BLaER1 treated with 17β-estradiol and CSF1 and Interleukin-3, amounts not matched to agents 10 nM and 100 nM (cell line): ENCODE results near the gene CERK.
"Not testable (repeated sequence)": the region's sequence is repeated elsewhere in the genome, so short reads cannot be mapped to it uniquely, and the experiment has no call there.

Experiments
- H3K27ac ChIP-seq, 11 experiments: shearing (Covaris generic); formaldehyde crosslinking; 2 replicates each; pipeline ENCODE4 v1.8.1; 2022
- H3K27me3 ChIP-seq, 11 experiments: shearing (Covaris generic); formaldehyde crosslinking; 2 replicates each; pipeline ENCODE4 v1.8.1; 2022
- H3K36me3 ChIP-seq, 11 experiments: shearing (Covaris generic); formaldehyde crosslinking; 2 replicates each; pipeline ENCODE4 v1.8.1; 2022
- H3K4me1 ChIP-seq, 10 experiments: shearing (Covaris generic); formaldehyde crosslinking; 2 replicates each; pipeline ENCODE4 v1.8.1; 2022
- H3K4me2 ChIP-seq, 11 experiments: shearing (Covaris generic); formaldehyde crosslinking; 2 replicates each; pipeline ENCODE4 v1.8.1; 2022
- H3K4me3 ChIP-seq, 10 experiments: shearing (Covaris generic); formaldehyde crosslinking; 2 replicates each; pipeline ENCODE4 v1.8.1; 2022
- H3K9ac ChIP-seq, 11 experiments: shearing (Covaris generic); formaldehyde crosslinking; 2 replicates each; pipeline ENCODE4 v1.8.1; 2022
- H3K9me3 ChIP-seq, 11 experiments: shearing (Covaris generic); formaldehyde crosslinking; replicated peaks in 1 of 11; 2 replicates each; pipeline ENCODE4 v1.8.1; 2022
- H4K20me1 ChIP-seq, 11 experiments: shearing (Covaris generic); formaldehyde crosslinking; 2 replicates each; pipeline ENCODE4 v1.8.1; 2022
- Cebpa-rat ChIP-seq, 11 experiments: shearing (Covaris generic); IDR thresholded peaks; 2 replicates each; pipeline ENCODE4 v1.8.1; 2022

The CERK gene

GRCh38 chr22:46638601-46639431 is 99.2 kb downstream of the CERK start:
- peaks cover 0 to 35% (median 12%) of the 10 kb centered on the region in 11 experiments; a peak in 13 of 22 replicates for H3K36me3 ChIP-seq
- no peak for TF ChIP-seq Cebpa-rat (IDR thresholded peaks at IDR 0.05)
- peaks cover 27 to 80% (median 70%) of the 10 kb centered on the region in 10 experiments for H3K4me1 ChIP-seq
- no peaks in the 10 kb centered on the region for H3K9me3 ChIP-seq
- no peak overlapping the region; a peak in 1 of 22 replicates for H3K27ac ChIP-seq
- 0 out of 22 replicates have a peak, but pooled peaks cover 0 to 4% (median 0%) of the 10 kb centered on the region in 11 experiments for H3K27me3 ChIP-seq
- H3K4me3 ChIP-seq, result no peak overlapping the region
- H3K4me2 ChIP-seq, result peak overlapping the region in 10 of 11 experiments; percentile 22 to 94 (median 82); a peak in 18 of 22 replicates
- peaks cover 19 to 74% (median 42%) of the 10 kb centered on the region in 11 experiments; a peak in 19 of 22 replicates for H4K20me1 ChIP-seq
- peak overlapping the region in 1 of 11 experiments; percentile 4; a peak in 1 of 22 replicates for H3K9ac ChIP-seq

- H4K20me1 ChIP-seq, result peaks cover 27 to 75% (median 51%) of the 10 kb centered on the region in 11 experiments; a peak in 20 of 22 replicates
- no peak overlapping the region for H3K4me3 ChIP-seq
- H3K27ac ChIP-seq, result no peak overlapping the region
- H3K4me1 ChIP-seq, result peaks cover 28 to 89% (median 79%) of the 10 kb centered on the region in 10 experiments
- peak overlapping the region in 1 of 11 experiments; percentile 4; a peak in 1 of 22 replicates for H3K9ac ChIP-seq
- H3K36me3 ChIP-seq, result peaks cover 0 to 41% (median 12%) of the 10 kb centered on the region in 11 experiments; a peak in 13 of 22 replicates
- H3K4me2 ChIP-seq, result peak overlapping the region in 8 of 11 experiments; percentile 72 to 94 (median 87); a peak in 11 of 22 replicates
- 0 out of 22 replicates have a peak, but pooled peaks cover 0 to 6% (median 0%) of the 10 kb centered on the region in 11 experiments for H3K27me3 ChIP-seq
- no peak for TF ChIP-seq Cebpa-rat (IDR thresholded peaks at IDR 0.05)
- H3K9me3 ChIP-seq, result no peaks in the 10 kb centered on the region
These were observed 100.1 kb downstream of the CERK start for GRCh38 chr22:46637711-46638600.

GRCh38 chr22:46636221-46637002 is 101.6 kb downstream of the CERK start:
- Histone ChIP-seq H3K9ac (peak overlapping the region in 7 of 11 experiments; percentile 7 to 30 (median 21); a peak in 5 of 22 replicates), H3K4me3 (no peak overlapping the region), H3K4me1 (peaks cover 20 to 89% (median 82%) of the 10 kb centered on the region in 10 experiments), H3K4me2 (peak overlapping the region; percentile 39 to 77 (median 59); a peak in 21 of 22 replicates), H3K27ac (peak overlapping the region in 3 of 11 experiments; percentile 3 to 52 (median 38); a peak in 3 of 22 replicates), H4K20me1 (peaks cover 34 to 80% (median 62%) of the 10 kb centered on the region in 11 experiments; a peak in 20 of 22 replicates), H3K36me3 (peaks cover 0 to 40% (median 13%) of the 10 kb centered on the region in 11 experiments; a peak in 13 of 22 replicates), H3K27me3 (peaks cover 0 to 19% (median 0%) of the 10 kb centered on the region in 11 experiments; a peak in 2 of 22 replicates), H3K9me3 (no peaks in the 10 kb centered on the region)
- no peak for TF ChIP-seq Cebpa-rat (IDR thresholded peaks at IDR 0.05)

GRCh38 chr22:46635756-46636155 is 102.3 kb downstream of the CERK start:
- peaks cover 0 to 24% (median 0%) of the 10 kb centered on the region in 11 experiments; a peak in 4 of 22 replicates for H3K27me3 ChIP-seq
- no peak overlapping the region for H3K27ac ChIP-seq
- peak overlapping the region in 8 of 11 experiments; percentile 53 to 77 (median 62); a peak in 14 of 22 replicates for H3K4me2 ChIP-seq
- peak overlapping the region in 4 of 11 experiments; percentile 5 to 30 (median 22); a peak in 2 of 22 replicates for H3K9ac ChIP-seq
- H3K4me1 ChIP-seq, result peaks cover 19 to 89% (median 81%) of the 10 kb centered on the region in 10 experiments
- no peak overlapping the region for H3K4me3 ChIP-seq
- peaks cover 0 to 41% (median 13%) of the 10 kb centered on the region in 11 experiments; a peak in 13 of 22 replicates for H3K36me3 ChIP-seq
- no peak for TF ChIP-seq Cebpa-rat (IDR thresholded peaks at IDR 0.05)
- H4K20me1 ChIP-seq, result peaks cover 38 to 86% (median 65%) of the 10 kb centered on the region in 11 experiments; a peak in 20 of 22 replicates
- H3K9me3 ChIP-seq, result no peaks in the 10 kb centered on the region

GRCh38 chr22:46634973-46635685 is 102.9 kb downstream of the CERK start:
- not testable (repeated sequence) for H3K4me3 ChIP-seq, H3K9me3 ChIP-seq, H3K27ac ChIP-seq, H3K9ac ChIP-seq, H3K4me2 ChIP-seq
- Histone ChIP-seq H3K36me3 (peaks cover 0 to 47% (median 14%) of the 10 kb centered on the region in 11 experiments; a peak in 13 of 22 replicates), H3K27me3 (peaks cover 0 to 28% (median 0%) of the 10 kb centered on the region in 11 experiments; a peak in 4 of 22 replicates), H3K4me1 (peaks cover 23 to 89% (median 82%) of the 10 kb centered on the region in 10 experiments), H4K20me1 (peaks cover 45 to 89% (median 71%) of the 10 kb centered on the region in 11 experiments; a peak in 20 of 22 replicates)
